ENCODE data around the gene CHRNE.
A peak's percentile ranks its signal among the peaks of the same experiment; 100 is the strongest.
"Not testable (repeated sequence)": the region's sequence is repeated elsewhere in the genome, so short reads cannot be mapped to it uniquely, and the experiment has no call there.

CHRNE gene

GRCh38 chr17:4939546-4939795 is 36.6 kb upstream of the CHRNE start:
- no peak for DNase-seq

GRCh38 chr17:4938688-4939545 is 36.0 kb upstream of the CHRNE start:
- no peak for DNase-seq

- no peak for DNase-seq
Measured at GRCh38 chr17:4938069-4938491, 35.2 kb upstream of the CHRNE start.

- DNase-seq: no peak
Measured at GRCh38 chr17:4937553-4937952, 34.7 kb upstream of the CHRNE start.

GRCh38 chr17:4936436-4936835 is 33.5 kb upstream of the CHRNE start:
- no peak for DNase-seq

- DNase-seq: no peak
Measured at GRCh38 chr17:4935650-4936049, 32.8 kb upstream of the CHRNE start.

- DNase-seq: no peak
Measured at GRCh38 chr17:4934173-4934979, 31.5 kb upstream of the CHRNE start.

GRCh38 chr17:4933646-4934045 is 30.7 kb upstream of the CHRNE start:
- no peak for DNase-seq

- DNase-seq: no peak
Measured at GRCh38 chr17:4932756-4933155, 29.9 kb upstream of the CHRNE start.

GRCh38 chr17:4931963-4932362 is 29.1 kb upstream of the CHRNE start, which contains the start of gene GP1BA:
TSS of gene GP1BA (plus strand) at chr17:4932277. CDS start at chr17:4932605, 328 bp downstream.
- DNase-seq: no peak

GRCh38 chr17:4928881-4929280 is 26.0 kb upstream of the CHRNE start:
- DNase-seq: no peak

GRCh38 chr17:4926577-4927335 is 23.9 kb upstream of the CHRNE start:
- DNase-seq: not testable (repeated sequence)

- DNase-seq: no peak
Measured at GRCh38 chr17:4921320-4921719, 18.4 kb upstream of the CHRNE start.

- DNase-seq: no peak
Measured at GRCh38 chr17:4920351-4921048, 17.6 kb upstream of the CHRNE start.

- DNase-seq: no peak
Measured at GRCh38 chr17:4919511-4920047, 16.7 kb upstream of the CHRNE start.

- not testable (repeated sequence) for DNase-seq
Measured at GRCh38 chr17:4914551-4914950, 11.7 kb upstream of the CHRNE start.

GRCh38 chr17:4913994-4914393 is 11.1 kb upstream of the CHRNE start:
- DNase-seq: no peak

- DNase-seq: peak; percentile 87
Measured at GRCh38 chr17:4908711-4909496, 6.0 kb upstream of the CHRNE start.

- DNase-seq: no peak
Measured at GRCh38 chr17:4908301-4908700, 5.4 kb upstream of the CHRNE start.

- not testable (repeated sequence) for DNase-seq
Measured at GRCh38 chr17:4906642-4907041, 3.7 kb upstream of the CHRNE start.

- DNase-seq: no peak
Measured at GRCh38 chr17:4902540-4902939, 358 bp downstream of the CHRNE start.
